GM12874 (cell line): Measurements from ENCODE around the gene CHRM5.

ENCODE experiments used
- CTCF ChIP-seq: IDR thresholded peaks from 2 replicates; pipeline ENCODE4 v1.5.1; 2011; ENCODE audit warnings: low read depth, mild to moderate bottlenecking, control low read depth, low read length, moderate library complexity; ENCODE audit not compliant: insufficient read depth

CHRM5 gene

GRCh38 chr15:33987444-33987843 is 19.1 kb downstream of the CHRM5 start:
- TF ChIP-seq CTCF: no peak

- no peak for TF ChIP-seq CTCF
These were observed 20.1 kb downstream of the CHRM5 start for GRCh38 chr15:33988384-33988783.

- TF ChIP-seq CTCF: peak; percentile 61
These were observed 25.8 kb downstream of the CHRM5 start for GRCh38 chr15:33994005-33994615.

GRCh38 chr15:34001536-34001935 is 33.2 kb downstream of the CHRM5 start:
- TF ChIP-seq CTCF: no peak

GRCh38 chr15:34006381-34006780 is 38.1 kb downstream of the CHRM5 start:
- no peak for TF ChIP-seq CTCF

- no peak for TF ChIP-seq CTCF
These were observed 41.4 kb downstream of the CHRM5 start for GRCh38 chr15:34009656-34010055.

- no peak for TF ChIP-seq CTCF
These were observed 42.6 kb downstream of the CHRM5 start for GRCh38 chr15:34010921-34011320.
